ENCODE results near the gene MOCS1.

Gene MOCS1

DNA sequence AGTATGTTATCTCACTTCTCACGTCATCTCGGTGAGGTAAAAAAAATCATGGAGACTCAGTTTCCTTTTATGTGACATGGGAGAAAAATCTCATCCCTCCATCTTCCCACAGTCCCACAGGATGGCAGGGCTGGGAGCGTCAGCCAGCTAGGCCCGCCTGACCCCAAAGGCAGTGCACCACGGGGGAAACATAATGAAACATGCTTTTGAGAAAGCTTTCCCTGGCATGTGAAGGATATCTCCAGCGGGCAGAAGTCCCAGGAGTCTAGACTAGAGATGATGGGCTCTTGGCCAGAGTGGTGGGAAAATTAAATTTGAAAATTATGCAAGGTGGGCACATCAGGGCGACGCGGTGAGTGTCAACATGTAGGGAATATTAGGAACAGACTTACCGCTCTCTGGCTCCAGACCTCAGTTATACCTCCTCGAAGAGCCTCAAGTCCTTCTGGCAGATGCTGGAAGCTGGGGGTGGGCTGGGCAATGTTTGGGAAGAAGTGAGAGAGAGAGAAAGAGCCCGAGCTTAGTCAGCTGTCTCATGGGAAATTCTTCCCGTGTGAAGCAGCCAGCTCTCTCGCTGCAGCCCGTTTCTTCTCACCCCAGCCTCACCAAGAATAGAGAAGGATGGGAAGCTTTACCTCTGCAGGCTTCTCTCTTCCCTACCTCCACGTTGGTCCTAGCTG, 52.3 kb downstream of the MOCS1 start:
- Histone ChIP-seq H3K4me3 (ENCODE audit: low read depth, low read length) (peak overlapping the region; percentile 57), H2AFZ (ENCODE audit: low read length, unreplicated experiment) (peak overlapping the region; percentile 71), H3K79me2 (ENCODE audit: control insufficient read depth, insufficient read depth, low read length, unreplicated experiment) (no peaks in the 10 kb centered on the region), H3K27ac (ENCODE audit: low read depth, low read length) (peak overlapping the region; percentile 96), H3K27me3 (ENCODE audit: insufficient read depth, low read length) (no peaks in the 10 kb centered on the region), H3K4me1 (ENCODE audit: control insufficient read depth, insufficient read depth, low read length, unreplicated experiment) (peaks cover 55% of the 10 kb centered on the region), H3K36me3 (ENCODE audit: insufficient read depth, low read length) (no peaks in the 10 kb centered on the region)

DNA sequence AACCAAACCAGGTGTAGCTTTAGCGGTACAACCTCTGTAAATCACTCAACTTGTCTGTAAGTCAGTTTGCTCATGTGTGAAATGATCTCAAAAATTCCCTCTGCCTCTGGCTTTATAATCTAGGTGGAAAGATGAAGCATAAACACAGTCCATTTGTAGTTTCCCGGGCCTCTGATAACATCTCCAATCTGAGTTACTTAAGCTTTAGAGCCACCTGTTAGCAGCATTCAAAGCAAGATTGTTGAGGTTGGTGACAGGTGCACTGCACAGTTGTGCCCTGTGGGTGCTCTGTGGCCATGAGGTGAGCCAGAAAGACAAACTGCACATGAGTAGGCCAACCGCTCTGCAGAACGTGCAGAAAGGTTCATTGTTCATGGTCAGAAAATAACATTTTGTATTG, 53.7 kb downstream of the MOCS1 start:
- H3K4me1 ChIP-seq (ENCODE audit: control insufficient read depth, insufficient read depth, low read length, unreplicated experiment), result peaks cover 45% of the 10 kb centered on the region
- H3K36me3 ChIP-seq (ENCODE audit: insufficient read depth, low read length), result 0 out of 2 replicates have a peak, but pooled peaks cover 4% of the 10 kb centered on the region
- no peak overlapping the region for H3K4me3 ChIP-seq (ENCODE audit: low read depth, low read length)
- H3K27ac ChIP-seq (ENCODE audit: low read depth, low read length), result no peak overlapping the region
- no peaks in the 10 kb centered on the region for H3K79me2 ChIP-seq (ENCODE audit: control insufficient read depth, insufficient read depth, low read length, unreplicated experiment)
- H2AFZ ChIP-seq (ENCODE audit: low read length, unreplicated experiment), result no peak overlapping the region
- H3K27me3 ChIP-seq (ENCODE audit: insufficient read depth, low read length), result no peaks in the 10 kb centered on the region

DNA sequence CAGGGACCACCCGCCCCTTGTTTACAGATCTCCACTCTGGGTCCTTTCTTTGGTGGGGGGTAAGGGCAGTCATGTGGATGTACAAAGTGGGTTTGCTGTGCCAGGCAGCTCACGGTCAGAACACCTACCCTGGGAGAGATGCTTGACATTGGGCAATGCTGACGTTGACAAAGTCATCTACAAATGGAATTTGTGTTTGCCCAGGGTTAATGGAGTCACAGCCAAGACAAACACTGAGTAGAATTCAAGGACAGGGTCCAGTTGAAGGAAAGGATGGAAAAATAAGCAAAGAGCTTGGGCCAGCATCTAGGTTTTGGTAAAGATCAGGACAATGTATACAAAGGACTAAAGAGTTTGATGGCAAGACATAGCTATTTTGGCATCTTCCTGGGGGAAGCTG, 54.7 kb downstream of the MOCS1 start:
- Histone ChIP-seq H3K4me3 (ENCODE audit: low read depth, low read length) (no peak overlapping the region), H3K36me3 (ENCODE audit: insufficient read depth, low read length) (peaks cover 6% of the 10 kb centered on the region; the same call in 1 of the 2 replicates), H3K4me1 (ENCODE audit: control insufficient read depth, insufficient read depth, low read length, unreplicated experiment) (peaks cover 36% of the 10 kb centered on the region), H2AFZ (ENCODE audit: low read length, unreplicated experiment) (no peak overlapping the region), H3K27ac (ENCODE audit: low read depth, low read length) (peak overlapping the region; percentile 20; the same call in 1 of the 2 replicates), H3K27me3 (ENCODE audit: insufficient read depth, low read length) (no peaks in the 10 kb centered on the region), H3K79me2 (ENCODE audit: control insufficient read depth, insufficient read depth, low read length, unreplicated experiment) (no peaks in the 10 kb centered on the region)

DNA sequence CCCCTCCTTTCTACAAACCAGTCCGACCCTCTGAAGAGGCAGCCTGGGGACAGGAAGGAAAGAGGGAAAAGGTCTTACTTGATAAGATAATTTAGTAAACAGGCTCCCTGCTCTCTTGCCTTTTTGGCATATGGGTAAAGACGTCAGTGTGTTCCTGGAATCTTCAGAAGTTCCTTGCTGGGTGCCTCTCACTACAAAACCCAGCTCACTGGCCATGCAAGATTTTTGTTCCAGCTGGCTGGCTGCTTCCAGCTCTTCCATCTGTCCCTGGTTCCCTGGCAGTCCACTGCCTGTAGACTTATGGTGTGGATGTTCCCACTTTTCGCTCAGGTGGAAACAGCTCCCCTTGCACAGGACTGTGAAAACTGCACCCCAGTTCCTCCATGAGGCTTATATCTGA, 57.4 kb downstream of the MOCS1 start:
- H2AFZ ChIP-seq (ENCODE audit: low read length, unreplicated experiment), result no peak overlapping the region
- H3K27ac ChIP-seq (ENCODE audit: low read depth, low read length), result no peak overlapping the region
- peaks cover 6% of the 10 kb centered on the region; the same call in 1 of the 2 replicates for H3K36me3 ChIP-seq (ENCODE audit: insufficient read depth, low read length)
- peaks cover 15% of the 10 kb centered on the region for H3K4me1 ChIP-seq (ENCODE audit: control insufficient read depth, insufficient read depth, low read length, unreplicated experiment)
- no peaks in the 10 kb centered on the region for H3K79me2 ChIP-seq (ENCODE audit: control insufficient read depth, insufficient read depth, low read length, unreplicated experiment)
- no peaks in the 10 kb centered on the region for H3K27me3 ChIP-seq (ENCODE audit: insufficient read depth, low read length)
- H3K4me3 ChIP-seq (ENCODE audit: low read depth, low read length), result no peak overlapping the region

DNA sequence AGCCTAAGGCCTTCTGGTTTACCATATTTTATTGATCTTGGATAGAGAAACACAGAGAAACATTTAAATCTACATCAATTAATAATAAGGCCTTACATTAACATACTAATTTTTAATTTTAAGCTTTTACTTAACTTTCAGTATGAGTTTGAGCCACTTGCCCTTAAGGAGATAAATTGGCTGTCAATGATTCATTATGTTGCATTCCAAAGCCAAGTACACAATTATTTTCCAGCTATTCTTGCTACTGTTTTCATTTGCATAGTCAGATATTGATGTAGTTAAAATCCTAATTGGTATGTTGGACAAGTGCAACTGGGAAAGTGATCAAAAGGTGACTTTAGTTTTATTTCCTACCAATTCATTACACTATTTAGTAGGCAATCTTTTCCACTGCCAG, 58.2 kb downstream of the MOCS1 start:
- Histone ChIP-seq H2AFZ (ENCODE audit: low read length, unreplicated experiment) (no peak overlapping the region), H3K4me3 (ENCODE audit: low read depth, low read length) (no peak overlapping the region), H3K27ac (ENCODE audit: low read depth, low read length) (no peak overlapping the region), H3K4me1 (ENCODE audit: control insufficient read depth, insufficient read depth, low read length, unreplicated experiment) (peaks cover 8% of the 10 kb centered on the region), H3K36me3 (ENCODE audit: insufficient read depth, low read length) (peaks cover 6% of the 10 kb centered on the region; the same call in 1 of the 2 replicates), H3K27me3 (ENCODE audit: insufficient read depth, low read length) (no peaks in the 10 kb centered on the region), H3K79me2 (ENCODE audit: control insufficient read depth, insufficient read depth, low read length, unreplicated experiment) (no peaks in the 10 kb centered on the region)

DNA sequence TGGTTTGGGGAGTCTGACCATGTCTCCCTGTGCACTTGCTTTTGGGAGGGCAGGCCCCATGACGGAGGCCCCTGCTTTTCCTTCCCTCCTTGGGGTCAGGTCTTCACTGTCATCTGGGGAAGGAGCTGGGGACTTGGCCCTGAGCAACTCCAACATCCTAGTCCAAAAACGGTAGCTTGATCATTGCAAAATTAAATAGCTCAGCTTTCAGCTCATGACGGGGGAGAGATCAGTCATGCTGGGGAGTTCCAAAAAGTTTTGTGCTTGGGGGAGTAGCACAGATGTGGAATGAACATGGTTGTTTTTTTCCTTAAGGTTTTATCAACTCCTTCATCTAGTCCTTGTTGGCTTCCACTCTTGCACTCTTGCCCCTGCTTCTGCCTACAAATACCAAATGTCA, 60.8 kb downstream of the MOCS1 start:
- Histone ChIP-seq H3K27me3 (ENCODE audit: insufficient read depth, low read length) (no peaks in the 10 kb centered on the region), H3K4me1 (ENCODE audit: control insufficient read depth, insufficient read depth, low read length, unreplicated experiment) (no peaks in the 10 kb centered on the region), H3K4me3 (ENCODE audit: low read depth, low read length) (no peak overlapping the region), H3K79me2 (ENCODE audit: control insufficient read depth, insufficient read depth, low read length, unreplicated experiment) (no peaks in the 10 kb centered on the region), H2AFZ (ENCODE audit: low read length, unreplicated experiment) (no peak overlapping the region), H3K27ac (ENCODE audit: low read depth, low read length) (no peak overlapping the region), H3K36me3 (ENCODE audit: insufficient read depth, low read length) (peaks cover 6% of the 10 kb centered on the region; the same call in 1 of the 2 replicates)

DNA sequence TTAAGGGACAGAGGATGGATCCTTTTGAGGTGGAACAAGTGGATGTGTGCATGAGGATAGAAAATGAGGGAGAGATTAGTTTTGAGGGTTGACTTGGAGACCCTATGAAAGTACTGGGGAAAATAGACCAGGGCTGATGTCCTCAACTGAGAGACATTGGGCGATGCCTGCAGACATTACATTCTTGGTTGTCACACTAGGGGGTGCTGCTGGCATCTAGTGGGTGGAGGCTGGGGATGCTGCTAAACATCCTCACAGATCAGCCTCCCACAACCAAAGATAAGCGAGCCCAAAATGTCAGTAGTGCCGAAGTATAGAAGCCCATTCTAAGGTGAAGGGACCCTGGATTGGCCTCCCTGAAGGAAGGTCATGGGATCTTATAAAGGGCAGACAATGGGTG, 63.3 kb downstream of the MOCS1 start:
- Histone ChIP-seq H3K4me3 (ENCODE audit: low read depth, low read length) (no peak overlapping the region), H3K36me3 (ENCODE audit: insufficient read depth, low read length) (peaks cover 6% of the 10 kb centered on the region; the same call in 1 of the 2 replicates), H3K27ac (ENCODE audit: low read depth, low read length) (no peak overlapping the region), H3K4me1 (ENCODE audit: control insufficient read depth, insufficient read depth, low read length, unreplicated experiment) (no peaks in the 10 kb centered on the region), H3K79me2 (ENCODE audit: control insufficient read depth, insufficient read depth, low read length, unreplicated experiment) (no peaks in the 10 kb centered on the region), H3K27me3 (ENCODE audit: insufficient read depth, low read length) (no peaks in the 10 kb centered on the region), H2AFZ (ENCODE audit: low read length, unreplicated experiment) (no peak overlapping the region)

DNA sequence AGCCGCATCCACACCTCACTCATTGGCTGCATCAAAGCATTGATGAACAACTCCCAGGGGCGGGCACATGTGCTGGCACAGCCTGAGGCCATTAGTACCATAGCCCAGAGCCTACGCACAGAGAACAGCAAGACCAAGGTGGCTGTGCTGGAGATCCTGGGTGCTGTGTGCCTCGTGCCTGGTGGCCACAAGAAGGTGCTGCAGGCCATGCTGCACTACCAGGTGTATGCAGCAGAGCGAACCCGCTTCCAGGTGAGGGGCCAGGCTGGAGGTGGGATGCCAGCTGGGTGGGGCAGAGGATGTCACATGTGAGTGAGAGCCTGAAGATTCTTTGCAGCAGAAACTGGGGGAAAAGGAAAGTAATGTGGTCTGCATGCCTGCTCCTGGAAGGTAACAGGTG, 66.7 kb downstream of the MOCS1 start:
- Histone ChIP-seq H3K27ac (ENCODE audit: low read depth, low read length) (no peak overlapping the region), H3K36me3 (ENCODE audit: insufficient read depth, low read length) (no peaks in the 10 kb centered on the region), H2AFZ (ENCODE audit: low read length, unreplicated experiment) (no peak overlapping the region), H3K27me3 (ENCODE audit: insufficient read depth, low read length) (no peaks in the 10 kb centered on the region), H3K79me2 (ENCODE audit: control insufficient read depth, insufficient read depth, low read length, unreplicated experiment) (no peaks in the 10 kb centered on the region), H3K4me3 (ENCODE audit: low read depth, low read length) (no peak overlapping the region), H3K4me1 (ENCODE audit: control insufficient read depth, insufficient read depth, low read length, unreplicated experiment) (no peaks in the 10 kb centered on the region)

DNA sequence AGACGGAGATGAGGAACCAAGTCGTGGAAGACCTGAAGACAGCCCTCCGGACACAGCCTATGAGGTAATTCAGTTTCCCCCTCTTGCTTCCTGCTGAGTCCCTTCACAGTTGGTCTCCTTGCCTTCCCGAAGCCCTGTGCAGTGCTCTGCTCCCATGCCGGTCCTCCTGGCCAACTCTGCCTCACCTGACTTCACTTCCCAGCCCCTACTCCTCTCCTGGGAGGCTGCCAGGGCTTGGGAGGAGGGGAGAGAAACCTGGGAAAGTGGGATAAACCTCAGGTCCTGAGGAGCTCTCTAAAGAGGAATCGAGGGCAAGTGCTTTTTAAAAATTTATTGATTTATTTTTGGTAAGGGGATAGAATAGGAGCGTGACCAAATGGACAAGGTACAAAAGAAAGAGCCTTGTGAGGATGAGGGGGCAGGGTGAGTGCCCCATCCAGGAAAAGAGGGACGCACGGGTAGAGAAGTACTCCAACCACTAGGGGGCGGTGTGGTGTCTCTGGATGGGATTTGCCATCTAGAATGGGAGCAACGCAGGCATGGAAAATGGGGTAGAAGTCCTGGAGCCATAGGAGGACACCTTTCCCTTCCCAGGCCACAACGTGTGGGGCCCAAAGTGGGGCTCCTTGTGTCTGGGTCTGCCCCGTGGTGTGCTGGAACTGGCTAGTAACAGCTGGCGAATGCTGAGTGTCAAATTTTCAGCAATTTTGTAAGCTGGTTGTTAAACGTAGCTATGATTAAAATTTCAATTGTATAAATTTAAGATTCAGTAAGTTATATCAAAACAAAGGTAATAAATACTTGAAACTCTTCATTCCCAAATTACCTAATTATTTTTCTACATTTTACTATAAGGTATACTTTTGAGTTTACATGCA, 69.0 kb downstream of the MOCS1 start:
- Histone ChIP-seq H3K4me3 (ENCODE audit: low read depth, low read length) (no peak overlapping the region), H3K79me2 (ENCODE audit: control insufficient read depth, insufficient read depth, low read length, unreplicated experiment) (no peaks in the 10 kb centered on the region), H3K27ac (ENCODE audit: low read depth, low read length) (no peak overlapping the region), H3K36me3 (ENCODE audit: insufficient read depth, low read length) (no peaks in the 10 kb centered on the region), H2AFZ (ENCODE audit: low read length, unreplicated experiment) (no peak overlapping the region), H3K27me3 (ENCODE audit: insufficient read depth, low read length) (no peaks in the 10 kb centered on the region), H3K4me1 (ENCODE audit: control insufficient read depth, insufficient read depth, low read length, unreplicated experiment) (no peaks in the 10 kb centered on the region)

DNA sequence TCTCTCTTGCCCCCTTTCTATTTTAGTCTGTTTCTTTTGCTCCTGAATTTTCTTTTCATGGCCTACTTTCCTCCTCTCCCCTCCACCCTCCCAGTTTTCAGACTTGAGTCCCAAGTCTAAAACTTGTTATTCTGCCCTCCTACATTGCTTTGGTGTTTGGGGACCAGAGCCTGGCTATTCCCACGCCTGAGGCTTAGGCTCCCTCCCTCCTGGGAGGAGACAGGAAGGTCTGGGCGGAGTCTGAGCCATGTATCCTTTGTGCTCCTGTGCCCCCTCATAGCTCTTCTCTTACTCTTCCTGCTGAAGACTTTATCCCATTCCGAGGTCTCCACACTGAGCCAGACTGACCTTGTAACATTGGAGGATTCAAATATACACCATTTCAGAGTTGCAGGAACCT, 72.6 kb downstream of the MOCS1 start:
- Histone ChIP-seq H3K27me3 (ENCODE audit: insufficient read depth, low read length) (no peaks in the 10 kb centered on the region), H3K4me1 (ENCODE audit: control insufficient read depth, insufficient read depth, low read length, unreplicated experiment) (no peaks in the 10 kb centered on the region), H3K79me2 (ENCODE audit: control insufficient read depth, insufficient read depth, low read length, unreplicated experiment) (no peaks in the 10 kb centered on the region), H3K27ac (ENCODE audit: low read depth, low read length) (no peak overlapping the region), H2AFZ (ENCODE audit: low read length, unreplicated experiment) (no peak overlapping the region), H3K4me3 (ENCODE audit: low read depth, low read length) (no peak overlapping the region), H3K36me3 (ENCODE audit: insufficient read depth, low read length) (no peaks in the 10 kb centered on the region)

DNA sequence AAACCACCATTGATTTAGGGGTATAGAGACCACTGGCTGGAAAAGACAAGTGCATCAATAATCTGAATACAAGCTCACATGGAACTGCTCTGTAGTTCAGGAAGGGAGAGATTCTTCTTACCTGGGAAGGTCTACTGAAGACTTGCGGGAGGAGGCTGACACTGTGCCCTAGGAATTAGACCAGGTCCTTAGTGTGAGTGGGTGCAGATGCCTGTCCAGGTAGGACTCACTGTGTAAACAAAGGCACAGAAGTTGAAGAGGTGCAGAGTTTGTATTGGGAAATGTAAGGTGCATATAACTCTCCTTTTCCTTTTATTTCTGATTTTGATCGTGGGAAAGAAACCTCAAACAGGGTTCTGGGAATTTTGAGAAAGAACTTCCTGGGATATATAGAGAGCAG, 75.2 kb downstream of the MOCS1 start:
- Histone ChIP-seq H3K36me3 (ENCODE audit: insufficient read depth, low read length) (no peaks in the 10 kb centered on the region), H3K4me3 (ENCODE audit: low read depth, low read length) (no peak overlapping the region), H3K27me3 (ENCODE audit: insufficient read depth, low read length) (no peaks in the 10 kb centered on the region), H2AFZ (ENCODE audit: low read length, unreplicated experiment) (no peak overlapping the region), H3K4me1 (ENCODE audit: control insufficient read depth, insufficient read depth, low read length, unreplicated experiment) (peaks cover 10% of the 10 kb centered on the region), H3K27ac (ENCODE audit: low read depth, low read length) (no peak overlapping the region), H3K79me2 (ENCODE audit: control insufficient read depth, insufficient read depth, low read length, unreplicated experiment) (no peaks in the 10 kb centered on the region)
